Prostate gland (tissue), 2 donors: ENCODE measurements around the gene ABCA2.

Experiments used
- CTCF ChIP-seq, 4 experiments: fragments of 200-600 bp in 2 of 4; fragments of 450-650 bp in 2 of 4; sonication (generic) in 2 of 4; IDR thresholded peaks; 1 replicate in 3 of 4; 2 replicates in 1 of 4; pipeline ENCODE4 v1.5.1; 2016 to 2019; ENCODE audit warnings: antibody characterized with exemption in 4 of 4, mild to moderate bottlenecking in 2 of 4, moderate library complexity in 2 of 4
- POLR2A ChIP-seq: fragments of 450-650 bp; IDR thresholded peaks from one replicate; pipeline ENCODE4 v1.6.1; 2016; ENCODE audit warnings: antibody characterized with exemption, mild to moderate bottlenecking
- POLR2AphosphoS5 ChIP-seq: sonication (generic); formaldehyde crosslinking; IDR thresholded peaks from one replicate; pipeline ENCODE4 v1.6.1; 2017; ENCODE audit warnings: antibody characterized with exemption

- no peak for TF ChIP-seq CTCF (IDR thresholded peaks at IDR 0.05)
- TF ChIP-seq POLR2AphosphoS5: no peak
- no peak for TF ChIP-seq POLR2A
These were observed 12.1 kb downstream of the ABCA2 start for GRCh38 chr9:137015976-137016375.
